HG03575 (cell line): ENCODE data around the gene TMCO1.
"Not testable (repeated sequence)": the region's sequence is repeated elsewhere in the genome, so short reads cannot be mapped to it uniquely, and the experiment has no call there.

Source experiments
- ATAC-seq: cut with Tn5 transposase; IDR thresholded peaks from one replicate; pipeline ENCODE4 v1.9.1; 2021; ENCODE audit not compliant: unreplicated experiment, insufficient number of reproducible peaks, low FRiP score; ENCODE audit errors: extremely low read depth

The TMCO1 gene

GRCh38 chr1:165768513-165769394, at the start of gene TMCO1:
TSS of gene TMCO1 (minus strand) at chr1:165768868. CDS start at chr1:165768751, 117 bp downstream.
- peak; percentile 99 for ATAC-seq

- no peak for ATAC-seq
Observed at GRCh38 chr1:165816826-165817497, 48.3 kb upstream of the TMCO1 start.

- ATAC-seq = no peak
Observed at GRCh38 chr1:165816157-165816556, 47.5 kb upstream of the TMCO1 start.

GRCh38 chr1:165815725-165816124, 47.1 kb upstream of the TMCO1 start:
- ATAC-seq = no peak

GRCh38 chr1:165807613-165808012, 38.9 kb upstream of the TMCO1 start:
- ATAC-seq = no peak

- ATAC-seq = not testable (repeated sequence)
Observed at GRCh38 chr1:165804513-165804912, 35.8 kb upstream of the TMCO1 start.

GRCh38 chr1:165799387-165799786, 30.7 kb upstream of the TMCO1 start:
- no peak for ATAC-seq

- no peak for ATAC-seq
Observed at GRCh38 chr1:165795894-165796293, 27.2 kb upstream of the TMCO1 start.

GRCh38 chr1:165793951-165794350, 25.3 kb upstream of the TMCO1 start:
- ATAC-seq = no peak

GRCh38 chr1:165787741-165788140, 19.1 kb upstream of the TMCO1 start:
- no peak for ATAC-seq

- ATAC-seq = not testable (repeated sequence)
Observed at GRCh38 chr1:165783519-165783918, 14.9 kb upstream of the TMCO1 start.

- ATAC-seq = not testable (repeated sequence)
Observed at GRCh38 chr1:165778197-165778596, 9.5 kb upstream of the TMCO1 start.

- no peak for ATAC-seq
Observed at GRCh38 chr1:165773324-165773965, 4.8 kb upstream of the TMCO1 start.

- no peak for ATAC-seq
Observed at GRCh38 chr1:165772739-165773138, 4.1 kb upstream of the TMCO1 start.

- ATAC-seq = no peak
Observed at GRCh38 chr1:165764277-165764676, 4.4 kb downstream of the TMCO1 start.

- no peak for ATAC-seq
Observed at GRCh38 chr1:165763442-165763841, 5.2 kb downstream of the TMCO1 start.

GRCh38 chr1:165762725-165763124, 5.9 kb downstream of the TMCO1 start:
- ATAC-seq = no peak

- ATAC-seq = no peak
Observed at GRCh38 chr1:165759095-165759494, 9.6 kb downstream of the TMCO1 start.

GRCh38 chr1:165755393-165756010, 13.2 kb downstream of the TMCO1 start:
- no peak for ATAC-seq
